IMR-90 (cell line): ENCODE results near the gene NRP2. TPM values are rescaled to one million over a fixed set of nuclear protein-coding genes. Genes with fewer than 3 reads are reported as not detected.

Source experiments
- ATAC-seq: fragments of 200-7000 bp; cut with Tn5 transposase; 2 replicates; pipeline ENCODE4 v1.9.1; 2020; ENCODE audit warnings: low read depth, mild to moderate bottlenecking, moderate library complexity
- BruUV-seq: library from RNA; stranded (reverse); fragments of 400-500 nt; replicated peaks from 2 replicates; lab custom pipeline; 2021; lab: Mats Ljungman, UMichigan
- CTCF ChIA-PET: fragments of 300-600 bp; formaldehyde crosslinking; extraction: SDS; loops from one replicate; lab custom pipeline; 2021; ENCODE audit warnings: antibody characterized with exemption; lab: Yijun Ruan, JAX
- POLR2A ChIA-PET: fragments of 300-600 bp; sonication (Branson Sonifier 250); formaldehyde crosslinking; loops from one replicate; lab custom pipeline; 2022; ENCODE audit warnings: antibody characterized with exemption; ENCODE audit not compliant: unreplicated experiment; lab: Charles Lee
- DNase-seq: peaks from one replicate; pipeline ENCODE4 v3.0.0; 2013
- H2AFZ ChIP-seq: replicated peaks from 2 replicates; pipeline ENCODE3; 2013; ENCODE audit warnings: low read length, mild to moderate bottlenecking; ENCODE audit not compliant: poor library complexity
- H2AK5ac ChIP-seq: 2 replicates; pipeline ENCODE4 v1.6.1; 2013; ENCODE audit warnings: low read depth, low read length, inconsistent platforms
- H2AK9ac ChIP-seq: replicated peaks from 2 replicates; pipeline ENCODE3; 2013; ENCODE audit warnings: mild to moderate bottlenecking, low read depth, low read length, moderate library complexity; ENCODE audit not compliant: poor library complexity
- H2BK120ac ChIP-seq: 2 replicates; pipeline ENCODE4 v1.6.1; 2013; ENCODE audit warnings: low read depth, low read length, inconsistent platforms
- H2BK15ac ChIP-seq: 3 replicates; pipeline ENCODE4 v1.6.1; 2013; ENCODE audit warnings: low read depth, low read length, inconsistent platforms
- H2BK20ac ChIP-seq: 2 replicates; pipeline ENCODE4 v1.6.1; 2013; ENCODE audit warnings: low read depth, mild to moderate bottlenecking, inconsistent platforms, low read length, moderate library complexity
- H2BK5ac ChIP-seq: 2 replicates; pipeline ENCODE4 v1.6.1; 2013; ENCODE audit warnings: mild to moderate bottlenecking, low read depth, low read length, inconsistent platforms; ENCODE audit not compliant: poor library complexity, severe bottlenecking
- H3K14ac ChIP-seq: replicated peaks from 2 replicates; pipeline ENCODE4 v1.6.1; 2013; ENCODE audit warnings: low read depth, low read length, inconsistent platforms
- H3K18ac ChIP-seq: 2 replicates; pipeline ENCODE4 v1.6.1; 2013; ENCODE audit warnings: low read depth, low read length, control low read depth
- H3K23ac ChIP-seq: 2 replicates; pipeline ENCODE4 v1.6.1; 2013; ENCODE audit warnings: low read depth, low read length, inconsistent platforms
- H3K27ac ChIP-seq: 2 replicates; pipeline ENCODE4 v1.5.1; 2013; ENCODE audit warnings: mild to moderate bottlenecking, control low read depth, low read length; ENCODE audit not compliant: insufficient read depth
- H3K27me3 ChIP-seq: 2 replicates; pipeline ENCODE4 v1.6.1; 2013; ENCODE audit warnings: low read length; ENCODE audit not compliant: control insufficient read depth, insufficient read depth
- H3K36me3 ChIP-seq: 2 replicates; pipeline ENCODE4 v1.6.1; 2013; ENCODE audit warnings: low read length, mixed read lengths; ENCODE audit not compliant: control insufficient read depth, insufficient read depth
- H3K4ac ChIP-seq: 2 replicates; pipeline ENCODE4 v1.6.1; 2013; ENCODE audit warnings: low read depth, low read length, inconsistent platforms
- H3K4me1 ChIP-seq: 2 replicates; pipeline ENCODE4 v1.6.1; 2013; ENCODE audit warnings: low read length, mixed read lengths; ENCODE audit not compliant: control insufficient read depth, insufficient read depth
- H3K4me2 ChIP-seq: 2 replicates; pipeline ENCODE4 v1.6.1; 2013; ENCODE audit warnings: low read depth, mild to moderate bottlenecking, control low read depth, low read length, moderate library complexity
- H3K4me3 ChIP-seq: 2 replicates; pipeline ENCODE4 v1.5.1; 2013; ENCODE audit warnings: low read depth, mild to moderate bottlenecking, control low read depth, low read length, moderate library complexity; ENCODE audit not compliant: insufficient read depth
- H3K56ac ChIP-seq: 2 replicates; pipeline ENCODE4 v1.6.1; 2013; ENCODE audit warnings: low read length, inconsistent platforms; ENCODE audit not compliant: insufficient read depth; ENCODE audit errors: extremely low read depth
- H3K79me1 ChIP-seq, 2 experiments: 2 replicates each; pipeline ENCODE4 v1.6.1; 2013; ENCODE audit warnings: low read length in 2 of 2, inconsistent platforms in 1 of 2, low read depth in 1 of 2
- H3K9ac ChIP-seq: 2 replicates; pipeline ENCODE4 v1.6.1; 2013; ENCODE audit warnings: low read depth, low read length, control low read depth
- H3K9me1 ChIP-seq: 2 replicates; pipeline ENCODE4 v1.6.1; 2013; ENCODE audit warnings: low read length, inconsistent platforms; ENCODE audit not compliant: insufficient read depth
- H3K9me3 ChIP-seq: 2 replicates; pipeline ENCODE4 v1.6.1; 2013; ENCODE audit warnings: low read length; ENCODE audit not compliant: control insufficient read depth, insufficient read depth
- H4K20me1 ChIP-seq: 2 replicates; pipeline ENCODE4 v1.6.1; 2013; ENCODE audit warnings: low read length, inconsistent platforms; ENCODE audit not compliant: insufficient read depth
- H4K5ac ChIP-seq: 2 replicates; pipeline ENCODE4 v1.6.1; 2013; ENCODE audit warnings: mild to moderate bottlenecking, low read depth, low read length, control low read depth
- H4K8ac ChIP-seq, 2 experiments: 2 replicates each; pipeline ENCODE4 v1.6.1; 2013; ENCODE audit warnings: low read depth in 2 of 2, low read length in 2 of 2, control low read depth in 1 of 2, inconsistent platforms in 1 of 2
- H4K91ac ChIP-seq: 2 replicates; pipeline ENCODE4 v1.6.1; 2013; ENCODE audit warnings: low read depth, low read length, inconsistent platforms; ENCODE audit not compliant: insufficient read depth
- BHLHE40 ChIP-seq: fragments of 150-350 bp; IDR thresholded peaks from 2 replicates; pipeline ENCODE4 v1.6.1; 2016; ENCODE audit warnings: mild to moderate bottlenecking, low read depth, low read length
- CHD1 ChIP-seq: IDR thresholded peaks from 2 replicates; pipeline ENCODE4 v1.6.1; 2012; ENCODE audit warnings: low read depth, low read length, improper control_type of control experiment
- FOS ChIP-seq: fragments of 150-350 bp; IDR thresholded peaks from 2 replicates; pipeline ENCODE4 v1.6.1; 2016; ENCODE audit warnings: low read depth, low read length
- MAFK ChIP-seq: IDR thresholded peaks from 2 replicates; pipeline ENCODE4 v1.6.1; 2012; ENCODE audit warnings: low read depth, low read length, improper control_type of control experiment
- POLR2A ChIP-seq: IDR thresholded peaks from 2 replicates; pipeline ENCODE4 v1.6.1; 2012; ENCODE audit warnings: mild to moderate bottlenecking, low read depth, low read length
- WGBS, 2 experiments: methylation state at CpG; one replicate each; pipeline versions ENCODE4 v1.1.5 to v1.1.7; 2013; ENCODE audit warnings: missing lambda C conversion rate in 2 of 2; ENCODE audit not compliant: insufficient read length in 1 of 2; ENCODE audit errors: extremely low coverage in 2 of 2; 5-methylcytosine and 5-hydroxymethylcytosine counted together
- dilution Hi-C: fragments of 300-500 bp; cut with HindIII; formaldehyde crosslinking; loops from one replicate; pipeline ENCODE4 v1.14.3; 2018; ENCODE audit warnings: low sequenced_read_pairs; ENCODE audit not compliant: unreplicated experiment
- in situ Hi-C: fragments of 300-500 bp; cut with MboI; formaldehyde crosslinking; loops from 3 replicates; pipeline ENCODE4 v1.14.3; 2019; ENCODE audit warnings: low sequenced_read_pairs, inconsistent platforms, mixed read lengths
- intact Hi-C: fragments of 100-400 bp; cut with micrococcal nuclease; formaldehyde crosslinking; loops from 2 replicates; pipeline ENCODE4 v1.10.0; 2022
- polyA plus RNA-seq, 3 experiments: library from polyadenylated mRNA; depleted of rRNA; stranded (reverse); fragments of >200 nt; gene quantifications; 2 replicates each; pipeline ENCODE4 v1.2.3, GENCODE V29; 2012; ENCODE audit warnings: low replicate concordance in 1 of 3
- total RNA-seq: library from RNA; depleted of rRNA; stranded (reverse); fragments of >200 nt; gene quantifications from 2 replicates; pipeline ENCODE4 v1.2.3, GENCODE V29; 2012

NRP2 gene
- total and polyA plus RNA-seq, 2 of the 4 experiments (the other 2 are of a cell fraction): 46.4 to 51.3 TPM

GRCh38 chr2:205651719-205652118, 30.6 kb upstream of the NRP2 start:
- no peak overlapping the region for H2BK120ac ChIP-seq
- no peak overlapping the region for H3K4ac ChIP-seq
- no peak overlapping the region for H3K27ac ChIP-seq
- in situ Hi-C loops (no loop called here), intact Hi-C loops (no loop called here), dilution Hi-C loops (no loop called here)
- no peaks in the 10 kb centered on the region for H3K79me1 ChIP-seq
- H4K20me1 ChIP-seq: no peaks in the 10 kb centered on the region
- no peak overlapping the region for H3K56ac ChIP-seq
- H4K8ac ChIP-seq: no peak overlapping the region
- H3K27me3 ChIP-seq: no peaks in the 10 kb centered on the region
- no peaks in the 10 kb centered on the region for H3K36me3 ChIP-seq
- WGBS, 2 experiments: no CpG with 5 or more reads among the region's 1 CpG
- no peaks in the 10 kb centered on the region for H3K9me3 ChIP-seq
- no peak overlapping the region for H2BK15ac ChIP-seq
- H3K4me1 ChIP-seq: peaks cover 13% of the 10 kb centered on the region
- ChIA-PET POLR2A (no interaction called here), CTCF (interaction anchor here (0.7 kb wide), 2 partner anchors 186 to 1199 kb away, joined by 3 read pairs; no protein-coding TSS in a partner anchor)
- no peak overlapping the region for H4K91ac ChIP-seq
- DNase-seq (no peak), ATAC-seq (no peak)
- no peak overlapping the region for H2BK20ac ChIP-seq
- TF ChIP-seq FOS: no peak
- TF ChIP-seq POLR2A: no peak
- no peak for TF ChIP-seq CHD1
- no peak for TF ChIP-seq MAFK
- TF ChIP-seq BHLHE40: no peak
- no peak overlapping the region for H3K14ac ChIP-seq
- H3K23ac ChIP-seq: no peak overlapping the region
- no peak overlapping the region for H3K4me2 ChIP-seq
- no TSS peak for BruUV-seq
- no peak overlapping the region for H2AK9ac ChIP-seq
- H3K4me3 ChIP-seq: no peak overlapping the region
- H2BK5ac ChIP-seq: no peak overlapping the region
- H4K5ac ChIP-seq: no peak overlapping the region
- H3K18ac ChIP-seq: no peak overlapping the region
- no peak overlapping the region for H3K9ac ChIP-seq
- H3K9me1 ChIP-seq: peaks cover 14% of the 10 kb centered on the region; the same call in 1 of the 2 replicates
- no peak overlapping the region for H2AK5ac ChIP-seq
- H2AFZ ChIP-seq: no peak overlapping the region
